ENCODE results near the gene BARHL1.

BARHL1 gene

DNA sequence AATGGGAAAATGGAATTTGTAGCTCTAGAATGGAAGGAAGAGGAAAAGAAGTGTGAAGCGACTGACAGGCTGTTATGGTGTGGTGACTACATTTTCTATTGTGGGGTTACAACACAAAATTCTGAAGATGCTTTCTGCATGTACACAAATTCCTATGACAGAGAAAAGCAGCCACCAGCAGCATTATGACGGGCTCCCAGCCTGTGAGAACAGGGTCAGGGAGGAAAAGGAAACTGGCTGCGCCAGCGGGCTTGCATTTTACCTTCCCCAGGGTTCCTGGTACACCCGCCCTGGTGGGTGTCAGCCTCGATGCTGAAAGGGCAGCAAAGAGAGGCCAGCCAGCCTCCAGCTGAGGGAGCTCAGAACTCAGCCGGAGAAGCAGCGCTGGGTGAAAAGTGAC is 46.3 kb downstream of the BARHL1 start:
- H3K18ac ChIP-seq (ENCODE audit: low read depth in 1 of 2, low read length in 2 of 2), result no peak overlapping the region
- no peak overlapping the region for H3K4ac ChIP-seq (ENCODE audit: low read depth in 1 of 2, low read length in 2 of 2)
- H3K9ac ChIP-seq (ENCODE audit: low read length), result no peak overlapping the region
- H2AFZ ChIP-seq (ENCODE audit: low read depth, low read length), result no peak overlapping the region
- H3K23ac ChIP-seq (ENCODE audit: low read length in 2 of 2), result no peak overlapping the region
- H3K79me1 ChIP-seq (replicated peaks; ENCODE audit: low read length, poor library complexity, severe bottlenecking), result peaks cover 3% of the 10 kb centered on the region
- peaks cover 7% of the 10 kb centered on the region for H3K4me1 ChIP-seq (ENCODE audit: control insufficient read depth, insufficient read depth, low read depth, low read length)
- no peak overlapping the region for H2AK5ac ChIP-seq (ENCODE audit: low read length, severe bottlenecking)
- no peak overlapping the region for H2BK5ac ChIP-seq (ENCODE audit: low read depth, low read length, poor library complexity, severe bottlenecking)
- no peaks in the 10 kb centered on the region for H3K27me3 ChIP-seq (ENCODE audit: control insufficient read depth in 1 of 2, insufficient read depth in 1 of 2, low read length in 2 of 2)
- no peak overlapping the region for H3K4me2 ChIP-seq (ENCODE audit: low read length, poor library complexity, severe bottlenecking)
- no peak overlapping the region for H4K8ac ChIP-seq (ENCODE audit: low read length)
- H4K91ac ChIP-seq (ENCODE audit: low read length), result no peak overlapping the region
- no peaks in the 10 kb centered on the region for H3K9me3 ChIP-seq (ENCODE audit: control insufficient read depth, low read length)
- no peak overlapping the region for H3K14ac ChIP-seq (ENCODE audit: low read length in 2 of 2)
- DNase-seq, result no peak
- no peak overlapping the region for H2BK12ac ChIP-seq (ENCODE audit: low read length in 2 of 2)
- H2BK120ac ChIP-seq (ENCODE audit: low read depth, low read length), result no peak overlapping the region
- H2BK15ac ChIP-seq (ENCODE audit: low read depth, poor library complexity, severe bottlenecking), result no peak overlapping the region
- peaks cover 36 to 75% of the 10 kb centered on the region in 2 experiments for H3K36me3 ChIP-seq (ENCODE audit: control insufficient read depth in 1 of 2, insufficient read depth in 2 of 2, low read depth in 1 of 2, low read length in 2 of 2)
- H3K4me3 ChIP-seq (ENCODE audit: insufficient read depth in 1 of 2, low read depth in 1 of 2, low read length in 2 of 2), result no peak overlapping the region
- 97% methylated on average over 6 of the region's 8 CpGs for WGBS
- H3K27ac ChIP-seq (ENCODE audit: low read length, poor library complexity, severe bottlenecking), result no peak overlapping the region

DNA sequence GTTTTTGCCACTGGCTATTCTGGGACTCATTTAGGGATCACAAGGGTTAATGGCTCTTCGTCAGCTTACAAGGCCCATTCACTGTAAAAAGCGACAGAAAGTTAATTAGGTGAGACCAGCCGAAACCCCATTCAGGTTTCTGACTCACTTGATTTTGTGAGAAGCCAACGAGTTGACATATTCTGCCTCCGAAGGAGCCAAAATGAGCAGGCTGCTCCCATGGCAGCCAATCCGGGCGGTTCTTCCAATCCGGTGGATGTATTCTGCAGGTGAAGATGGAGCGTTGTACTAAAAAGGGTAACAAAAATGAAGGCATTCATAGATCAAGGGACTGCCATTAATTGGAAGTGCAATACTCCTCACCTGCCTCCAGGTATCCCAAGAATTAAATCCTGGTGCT is 47.7 kb downstream of the BARHL1 start:
- Histone ChIP-seq H2BK5ac (ENCODE audit: low read depth, low read length, poor library complexity, severe bottlenecking) (no peak overlapping the region), H3K9ac (ENCODE audit: low read length) (no peak overlapping the region), H3K79me1 (replicated peaks; ENCODE audit: low read length, poor library complexity, severe bottlenecking) (peaks cover 8% of the 10 kb centered on the region), H4K91ac (ENCODE audit: low read length) (no peak overlapping the region), H3K4me2 (ENCODE audit: low read length, poor library complexity, severe bottlenecking) (no peak overlapping the region), H2BK15ac (ENCODE audit: low read depth, poor library complexity, severe bottlenecking) (no peak overlapping the region), H2BK120ac (ENCODE audit: low read depth, low read length) (no peak overlapping the region), H3K4ac (ENCODE audit: low read depth in 1 of 2, low read length in 2 of 2) (no peak overlapping the region), H3K18ac (ENCODE audit: low read depth in 1 of 2, low read length in 2 of 2) (no peak overlapping the region), H3K23ac (ENCODE audit: low read length in 2 of 2) (no peak overlapping the region), H3K14ac (ENCODE audit: low read length in 2 of 2) (no peak overlapping the region), H3K27ac (ENCODE audit: low read length, poor library complexity, severe bottlenecking) (no peak overlapping the region), H3K4me1 (ENCODE audit: control insufficient read depth, insufficient read depth, low read depth, low read length) (peaks cover 7% of the 10 kb centered on the region), H3K9me3 (ENCODE audit: control insufficient read depth, low read length) (no peaks in the 10 kb centered on the region), H3K4me3 (ENCODE audit: insufficient read depth in 1 of 2, low read depth in 1 of 2, low read length in 2 of 2) (no peak overlapping the region), H4K8ac (ENCODE audit: low read length) (no peak overlapping the region), H2AFZ (ENCODE audit: low read depth, low read length) (no peak overlapping the region), H3K27me3 (ENCODE audit: control insufficient read depth in 1 of 2, insufficient read depth in 1 of 2, low read length in 2 of 2) (no peaks in the 10 kb centered on the region), H2BK12ac (ENCODE audit: low read length in 2 of 2) (no peak overlapping the region), H2AK5ac (ENCODE audit: low read length, severe bottlenecking) (no peak overlapping the region), H3K36me3 (ENCODE audit: control insufficient read depth in 1 of 2, insufficient read depth in 2 of 2, low read depth in 1 of 2, low read length in 2 of 2) (peaks cover 35 to 68% of the 10 kb centered on the region in 2 experiments)
- no peak for DNase-seq
- 97% methylated on average over 9 of the region's 9 CpGs for WGBS

DNA sequence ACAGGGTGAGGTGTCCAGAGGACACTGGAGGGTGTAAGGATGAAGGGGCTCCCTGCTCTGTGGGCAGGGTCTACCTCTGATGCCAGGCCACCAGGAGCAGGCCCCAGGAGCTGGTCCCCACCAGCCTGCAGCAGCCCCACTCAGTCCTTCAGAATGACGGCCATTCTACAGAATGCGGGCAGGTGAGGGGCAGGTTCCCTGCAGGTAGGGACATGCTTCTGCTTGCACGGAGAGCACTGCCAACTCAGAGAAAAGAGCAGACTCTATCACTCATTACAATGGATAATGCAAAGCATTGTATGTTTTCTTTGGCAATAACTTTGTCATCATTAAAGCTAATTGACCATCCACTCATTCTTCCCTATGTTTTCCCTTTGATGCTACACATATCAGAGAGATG is 48.4 kb downstream of the BARHL1 start:
- WGBS, result 97% methylated on average over 3 of the region's 3 CpGs
- H3K18ac ChIP-seq (ENCODE audit: low read depth in 1 of 2, low read length in 2 of 2), result no peak overlapping the region

DNA sequence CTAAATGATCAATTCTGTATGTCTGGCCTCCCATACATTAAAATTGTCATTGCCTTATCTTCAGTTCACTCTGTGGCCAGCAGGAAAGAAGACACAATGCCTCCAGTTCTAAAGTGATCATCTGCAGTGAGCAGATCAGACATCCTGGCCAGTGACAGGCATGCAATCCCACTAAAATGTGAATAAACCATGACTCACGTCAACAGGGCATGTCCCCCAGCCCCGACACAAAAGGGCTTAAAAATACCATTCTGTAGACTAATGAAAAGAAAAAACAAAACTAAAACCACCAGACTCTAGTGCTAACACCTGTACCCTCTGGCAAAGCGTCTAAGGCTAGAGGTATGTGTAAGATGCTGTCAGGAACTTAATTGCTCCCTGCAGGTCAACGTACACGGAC is 48.9 kb downstream of the BARHL1 start:
- H3K4me3 ChIP-seq (ENCODE audit: insufficient read depth in 1 of 2, low read depth in 1 of 2, low read length in 2 of 2), result no peak overlapping the region
- H3K14ac ChIP-seq (ENCODE audit: low read length in 2 of 2), result no peak overlapping the region
- H3K27me3 ChIP-seq (ENCODE audit: control insufficient read depth in 1 of 2, insufficient read depth in 1 of 2, low read length in 2 of 2), result no peaks in the 10 kb centered on the region
- peaks cover 34 to 63% of the 10 kb centered on the region in 2 experiments for H3K36me3 ChIP-seq (ENCODE audit: control insufficient read depth in 1 of 2, insufficient read depth in 2 of 2, low read depth in 1 of 2, low read length in 2 of 2)
- no peak overlapping the region for H2BK15ac ChIP-seq (ENCODE audit: low read depth, poor library complexity, severe bottlenecking)
- no peak overlapping the region for H2BK12ac ChIP-seq (ENCODE audit: low read length in 2 of 2)
- H3K9me3 ChIP-seq (ENCODE audit: control insufficient read depth, low read length), result no peaks in the 10 kb centered on the region
- WGBS, result 9% methylated on average over 5 of the region's 5 CpGs
- no peak overlapping the region for H4K91ac ChIP-seq (ENCODE audit: low read length)
- peak; percentile 61 for DNase-seq
- H3K4ac ChIP-seq (ENCODE audit: low read depth in 1 of 2, low read length in 2 of 2), result no peak overlapping the region
- H3K23ac ChIP-seq (ENCODE audit: low read length in 2 of 2), result no peak overlapping the region
- no peak overlapping the region for H2BK120ac ChIP-seq (ENCODE audit: low read depth, low read length)
- H3K9ac ChIP-seq (ENCODE audit: low read length), result no peak overlapping the region
- H2BK5ac ChIP-seq (ENCODE audit: low read depth, low read length, poor library complexity, severe bottlenecking), result no peak overlapping the region
- H2AK5ac ChIP-seq (ENCODE audit: low read length, severe bottlenecking), result no peak overlapping the region
- no peak overlapping the region for H3K27ac ChIP-seq (ENCODE audit: low read length, poor library complexity, severe bottlenecking)
- H4K8ac ChIP-seq (ENCODE audit: low read length), result no peak overlapping the region
- H2AFZ ChIP-seq (ENCODE audit: low read depth, low read length), result no peak overlapping the region
- H3K4me2 ChIP-seq (ENCODE audit: low read length, poor library complexity, severe bottlenecking), result no peak overlapping the region
- peaks cover 7% of the 10 kb centered on the region for H3K4me1 ChIP-seq (ENCODE audit: control insufficient read depth, insufficient read depth, low read depth, low read length)
- H3K79me1 ChIP-seq (replicated peaks; ENCODE audit: low read length, poor library complexity, severe bottlenecking), result peaks cover 9% of the 10 kb centered on the region
- H3K18ac ChIP-seq (ENCODE audit: low read depth in 1 of 2, low read length in 2 of 2), result no peak overlapping the region

More for the DNA sequence above, 48.4 kb downstream of the BARHL1 start:
- DNase-seq, result no peak
- Histone ChIP-seq H3K36me3 (ENCODE audit: control insufficient read depth in 1 of 2, insufficient read depth in 2 of 2, low read depth in 1 of 2, low read length in 2 of 2) (peaks cover 36 to 63% of the 10 kb centered on the region in 2 experiments), H3K4ac (ENCODE audit: low read depth in 1 of 2, low read length in 2 of 2) (no peak overlapping the region), H2BK120ac (ENCODE audit: low read depth, low read length) (no peak overlapping the region), H3K4me3 (ENCODE audit: insufficient read depth in 1 of 2, low read depth in 1 of 2, low read length in 2 of 2) (no peak overlapping the region), H2BK12ac (ENCODE audit: low read length in 2 of 2) (no peak overlapping the region), H2BK5ac (ENCODE audit: low read depth, low read length, poor library complexity, severe bottlenecking) (no peak overlapping the region), H2AK5ac (ENCODE audit: low read length, severe bottlenecking) (no peak overlapping the region), H2BK15ac (ENCODE audit: low read depth, poor library complexity, severe bottlenecking) (no peak overlapping the region), H3K14ac (ENCODE audit: low read length in 2 of 2) (no peak overlapping the region), H2AFZ (ENCODE audit: low read depth, low read length) (no peak overlapping the region), H3K9ac (ENCODE audit: low read length) (no peak overlapping the region), H3K23ac (ENCODE audit: low read length in 2 of 2) (no peak overlapping the region), H3K4me2 (ENCODE audit: low read length, poor library complexity, severe bottlenecking) (no peak overlapping the region), H3K4me1 (ENCODE audit: control insufficient read depth, insufficient read depth, low read depth, low read length) (peaks cover 7% of the 10 kb centered on the region), H3K27me3 (ENCODE audit: control insufficient read depth in 1 of 2, insufficient read depth in 1 of 2, low read length in 2 of 2) (no peaks in the 10 kb centered on the region), H3K27ac (ENCODE audit: low read length, poor library complexity, severe bottlenecking) (no peak overlapping the region), H4K91ac (ENCODE audit: low read length) (no peak overlapping the region), H3K9me3 (ENCODE audit: control insufficient read depth, low read length) (no peaks in the 10 kb centered on the region), H4K8ac (ENCODE audit: low read length) (no peak overlapping the region), H3K79me1 (replicated peaks; ENCODE audit: low read length, poor library complexity, severe bottlenecking) (peaks cover 9% of the 10 kb centered on the region)

Data from mesenchymal stem cell (in vitro differentiated cells and primary cell).